Measurements from ENCODE around the gene ODAD4.

GRCh38 chr17:41988418-41988817 lies 58.0 kb downstream of the ODAD4 start:
- no peak for TF ChIP-seq POLR2A (IDR thresholded peaks at IDR 0.05)
- no peak for TF ChIP-seq CTCF (IDR thresholded peaks at IDR 0.05)

Measured in tibial nerve (tissue), 3 donors.